Activated gamma-delta T cell treated with anti-CD3 and anti-CD28 coated beads, Interleukin-2, amount 50 U/mL, for 16 hours (primary cell): ENCODE results near the gene TSC22D1.

ENCODE experiments used
- DNase-seq: peaks from one replicate; pipeline ENCODE4 v3.0.0-alpha.2; 2020; ENCODE audit warnings: low read depth

TSC22D1 gene

DNA sequence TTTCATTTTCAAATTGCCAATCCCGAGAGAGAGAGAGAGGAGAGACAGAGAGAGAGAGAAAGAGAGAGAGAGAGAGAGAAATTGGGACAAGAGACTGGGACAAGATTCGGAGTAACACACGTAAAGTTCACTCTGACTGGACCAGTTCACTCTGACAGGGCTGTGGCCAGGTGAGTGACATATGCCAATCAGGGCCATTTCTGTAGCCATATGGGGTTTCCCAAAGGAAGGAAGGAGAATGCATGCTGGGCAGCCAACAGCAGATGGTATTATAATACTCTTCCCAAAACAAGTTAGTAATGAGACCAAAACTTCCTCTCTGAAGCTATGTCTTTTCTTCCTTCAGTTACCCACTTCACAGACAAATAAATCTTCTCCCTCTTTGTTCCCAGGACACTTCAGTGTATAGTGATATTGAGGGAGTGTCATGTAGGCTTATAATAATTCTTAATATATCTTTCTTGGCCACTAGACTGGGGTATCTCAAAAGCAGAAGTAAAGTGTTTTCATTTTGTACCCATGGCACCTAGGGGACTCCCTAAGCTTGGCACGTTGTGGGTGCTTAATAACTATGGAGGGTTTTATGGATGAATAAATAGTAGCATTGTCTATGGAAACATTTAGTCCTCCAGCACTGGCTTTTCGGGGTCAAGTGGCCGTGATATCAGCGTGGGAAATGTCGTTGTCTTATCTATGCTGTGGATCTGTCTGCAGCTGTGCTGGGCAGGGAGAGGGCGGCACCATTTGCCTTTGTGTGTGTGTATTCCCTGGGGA is 150.9 kb downstream of the TSC22D1 start:
- DNase-seq = no peak

DNA sequence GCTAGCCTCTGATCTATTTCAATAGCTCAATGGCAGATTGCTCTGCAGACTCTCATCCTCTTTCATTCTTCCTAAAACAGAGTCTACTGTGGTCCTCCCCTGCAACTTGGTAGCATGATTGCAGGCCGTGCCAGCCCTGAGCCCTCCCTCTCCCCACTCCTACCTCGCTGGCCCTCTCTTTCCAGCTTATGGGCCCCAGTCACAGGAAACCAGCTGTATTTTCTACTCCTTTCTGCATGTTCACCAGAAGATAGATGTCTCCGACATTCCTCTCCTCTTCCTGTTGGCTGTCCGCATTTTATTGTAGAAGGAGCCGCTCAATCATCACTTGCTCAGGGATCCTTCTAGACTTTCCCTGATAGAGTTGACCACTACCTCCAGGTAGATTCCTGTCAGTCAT is 152.3 kb downstream of the TSC22D1 start:
- DNase-seq = no peak

DNA sequence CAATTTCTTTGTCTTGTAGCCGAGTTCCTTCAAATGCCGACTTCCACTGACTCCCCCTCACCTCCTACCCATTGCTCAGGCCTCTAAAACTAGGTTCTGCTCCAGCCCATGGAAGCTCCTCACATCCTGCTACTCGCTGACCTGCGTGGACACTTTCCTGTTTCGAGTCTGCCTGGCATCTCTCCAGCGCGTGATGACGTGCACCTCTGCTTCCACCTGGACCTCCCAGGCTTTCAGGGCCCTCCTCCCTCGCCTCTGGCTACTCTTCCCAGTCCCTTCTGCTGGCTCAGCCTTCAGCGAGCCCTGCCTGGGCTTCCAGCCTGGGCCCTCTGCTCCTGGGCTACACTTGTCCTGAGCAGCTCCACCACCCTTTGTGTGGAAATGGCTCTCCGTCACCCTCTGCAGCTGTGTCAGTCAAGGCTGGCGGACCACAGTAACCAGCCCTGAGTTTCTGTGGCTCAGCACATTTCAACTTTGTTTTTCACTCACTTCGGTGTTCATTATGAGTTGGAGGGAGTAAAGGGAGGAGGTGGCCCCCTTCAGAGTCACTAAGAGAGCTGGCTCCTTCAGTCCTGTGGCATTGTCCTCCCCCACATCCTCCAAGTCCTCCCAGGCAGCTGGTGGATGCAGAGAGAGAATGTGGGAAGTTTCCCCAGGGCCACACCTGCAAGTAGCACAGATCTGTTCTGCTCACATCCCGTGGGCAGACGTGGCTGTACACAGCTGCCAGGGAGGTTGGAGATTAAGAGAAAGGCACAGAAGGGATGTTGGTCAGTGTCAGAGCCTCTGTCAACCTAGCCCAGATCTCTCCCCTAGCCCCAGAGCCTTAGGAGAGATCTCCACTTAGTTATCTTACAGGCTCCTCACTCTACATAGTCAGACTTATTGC is 153.1 kb downstream of the TSC22D1 start:
- no peak for DNase-seq

- DNase-seq = no peak
Observed at GRCh38 chr13:44421853-44422525, 154.1 kb downstream of the TSC22D1 start.

- no peak for DNase-seq
Observed at GRCh38 chr13:44420376-44421220, 155.5 kb downstream of the TSC22D1 start.

GRCh38 chr13:44417876-44418275 is 158.3 kb downstream of the TSC22D1 start:
- DNase-seq = no peak

- DNase-seq = no peak
Observed at GRCh38 chr13:44417446-44417845, 158.7 kb downstream of the TSC22D1 start.

DNA sequence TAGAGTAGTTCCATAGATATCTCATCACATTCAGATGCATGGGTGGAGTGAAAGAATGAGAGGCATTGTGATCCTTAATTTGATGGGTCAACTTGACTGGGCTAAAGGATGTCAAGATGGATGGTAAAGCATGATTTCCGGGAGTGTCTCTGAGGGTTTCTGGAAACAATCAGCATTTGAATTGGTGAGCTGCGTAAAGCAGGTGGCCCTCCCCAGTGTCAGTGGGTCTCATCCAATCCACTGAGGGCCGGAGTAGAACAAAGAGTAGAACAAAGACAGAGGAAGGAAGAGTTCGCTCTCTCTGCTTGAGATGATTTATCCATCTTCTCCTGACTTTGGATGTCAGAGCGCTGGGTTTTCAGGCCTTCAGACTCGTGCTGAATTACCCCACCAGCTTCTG is 159.4 kb downstream of the TSC22D1 start:
- DNase-seq = no peak

DNA sequence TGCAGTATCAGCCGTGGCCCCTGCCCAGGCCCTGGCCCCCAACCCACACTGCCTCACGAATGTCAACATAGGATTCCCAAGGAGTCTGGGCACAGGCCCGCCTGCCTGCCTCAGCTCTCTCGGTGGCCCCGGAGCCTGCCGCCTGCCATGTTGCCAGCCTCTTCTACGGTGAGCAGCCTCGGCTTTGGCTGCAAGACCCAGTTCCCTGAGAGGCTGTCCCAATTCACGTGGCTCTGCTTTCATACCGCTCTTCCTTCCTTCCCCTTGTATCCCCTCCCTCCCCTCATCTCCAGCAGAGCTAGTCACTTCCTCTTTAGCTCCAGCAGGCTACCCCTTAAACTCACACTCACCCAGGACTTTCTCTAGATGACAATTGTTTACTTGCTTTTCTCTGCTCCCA is 159.8 kb downstream of the TSC22D1 start:
- DNase-seq = no peak

- DNase-seq = no peak
Observed at GRCh38 chr13:44415815-44416214, 160.3 kb downstream of the TSC22D1 start.

DNA sequence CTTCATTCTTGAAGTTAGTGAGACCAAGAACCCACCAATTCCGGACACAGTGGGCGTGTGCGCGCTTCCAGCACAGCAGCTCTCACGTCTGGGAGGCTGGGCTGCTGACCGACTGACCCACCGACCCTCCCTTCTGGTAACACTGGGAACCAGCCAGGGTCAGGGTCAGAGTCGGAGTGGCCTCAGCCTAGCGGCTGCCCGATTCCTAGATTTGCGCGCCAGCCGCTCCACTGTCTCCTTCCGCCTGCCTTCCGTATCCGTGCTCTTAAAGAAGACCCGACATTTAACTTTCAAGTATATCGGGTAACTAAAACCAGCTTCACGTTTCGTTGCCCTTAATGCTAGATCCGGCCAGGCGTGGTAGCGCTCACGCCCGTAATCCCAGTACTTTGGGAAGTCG is 161.4 kb downstream of the TSC22D1 start:
- no peak for DNase-seq

DNA sequence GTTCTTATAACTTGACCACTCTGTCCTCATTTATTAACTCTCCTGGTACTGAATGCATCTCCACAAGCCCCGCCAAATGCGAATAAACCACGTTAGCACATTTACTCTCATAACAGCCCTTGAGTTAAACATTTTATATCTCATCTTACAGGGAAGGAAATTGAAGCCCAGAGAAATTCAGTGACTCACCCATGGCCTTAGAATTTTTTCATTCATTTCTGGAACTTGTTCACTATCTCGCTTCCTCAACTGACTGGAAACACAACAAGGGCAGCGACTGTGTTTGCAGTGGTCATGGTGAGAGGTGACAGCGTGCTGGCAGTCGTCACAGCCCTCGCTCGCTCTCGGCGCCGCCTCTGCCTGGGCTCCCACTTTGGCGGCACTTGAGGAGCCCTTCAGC is 163.0 kb downstream of the TSC22D1 start:
- DNase-seq = no peak

GRCh38 chr13:44412346-44412935 is 163.7 kb downstream of the TSC22D1 start:
- no peak for DNase-seq

DNA sequence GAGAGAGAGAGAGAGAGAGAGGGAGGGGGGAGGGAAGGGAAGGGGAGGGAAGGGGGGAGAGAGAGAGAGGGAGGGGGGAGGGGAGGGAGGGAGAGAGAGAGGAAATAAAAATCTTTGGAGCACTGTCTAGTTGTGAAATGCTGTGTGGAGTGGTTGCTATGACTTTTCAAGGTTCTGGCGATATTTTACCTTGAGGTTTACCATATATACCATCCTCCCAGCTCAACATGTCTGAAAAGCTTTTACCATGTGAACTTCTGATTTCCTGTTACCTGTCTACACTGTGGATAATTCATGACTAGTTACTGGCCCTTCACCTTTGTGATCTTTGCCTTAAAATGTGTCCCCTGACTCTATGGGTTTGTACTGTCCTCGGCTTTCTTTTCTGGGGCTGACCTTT is 164.3 kb downstream of the TSC22D1 start:
- DNase-seq = no peak

GRCh38 chr13:44410328-44410859 is 165.7 kb downstream of the TSC22D1 start:
- no peak for DNase-seq

DNA sequence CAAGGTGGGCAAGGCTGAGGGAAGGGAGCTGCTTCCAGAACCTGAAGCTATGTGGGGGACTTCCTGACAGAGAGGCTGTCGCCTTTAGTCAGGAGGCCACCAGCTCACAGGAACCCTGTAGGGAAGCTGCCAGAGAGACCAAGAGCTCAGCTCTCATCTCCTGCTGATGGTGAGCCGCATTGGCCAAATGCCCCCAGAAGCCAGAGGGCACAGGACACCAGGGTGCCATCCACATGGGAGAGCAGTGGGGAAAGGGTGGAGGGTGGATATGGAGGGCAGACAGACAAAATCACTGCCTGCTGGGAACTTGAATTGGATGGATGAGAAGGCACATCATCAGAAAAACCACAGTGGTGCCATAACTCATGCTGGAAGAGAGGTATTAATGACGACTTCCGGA is 166.5 kb downstream of the TSC22D1 start:
- DNase-seq = no peak

DNA sequence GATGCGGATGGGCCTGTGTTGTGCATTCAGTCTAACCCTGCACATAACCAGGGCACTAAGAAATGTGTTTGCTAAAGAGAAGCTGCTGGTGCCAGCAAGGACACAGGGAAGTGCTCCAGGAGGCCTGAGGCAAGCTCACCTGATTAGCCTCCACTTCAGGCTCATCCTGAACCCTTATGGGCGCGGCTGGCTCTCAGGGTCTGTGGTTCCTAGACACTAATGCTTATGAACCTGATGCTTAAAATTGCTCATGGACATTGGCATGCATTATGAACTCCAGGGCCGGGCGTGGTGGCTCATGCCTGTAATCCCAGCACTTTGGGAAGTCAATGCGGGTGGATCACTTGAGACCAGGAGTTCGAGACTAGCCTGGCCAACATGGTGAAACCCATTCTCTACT is 168.2 kb downstream of the TSC22D1 start:
- no peak for DNase-seq

DNA sequence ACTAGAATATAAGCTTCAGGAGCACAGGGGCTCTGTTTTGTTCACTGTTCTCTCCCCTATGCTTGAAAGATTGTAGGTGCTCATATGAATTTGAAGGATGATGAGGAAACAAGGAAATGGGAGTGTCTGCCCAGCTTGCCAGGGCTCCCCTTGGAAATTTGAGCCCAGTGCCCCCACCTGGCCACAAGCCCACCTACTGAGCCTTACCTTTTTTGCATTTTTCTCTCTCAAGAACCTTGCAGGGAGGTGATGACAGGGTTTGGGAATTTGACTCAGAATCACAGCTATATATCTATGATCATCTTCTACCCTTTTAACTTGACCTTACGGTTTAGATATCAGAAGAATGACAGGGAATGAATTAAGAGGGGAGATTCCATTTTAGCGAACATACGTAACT is 168.8 kb downstream of the TSC22D1 start:
- DNase-seq = no peak

GRCh38 chr13:44406617-44407016 is 169.5 kb downstream of the TSC22D1 start:
- no peak for DNase-seq

DNA sequence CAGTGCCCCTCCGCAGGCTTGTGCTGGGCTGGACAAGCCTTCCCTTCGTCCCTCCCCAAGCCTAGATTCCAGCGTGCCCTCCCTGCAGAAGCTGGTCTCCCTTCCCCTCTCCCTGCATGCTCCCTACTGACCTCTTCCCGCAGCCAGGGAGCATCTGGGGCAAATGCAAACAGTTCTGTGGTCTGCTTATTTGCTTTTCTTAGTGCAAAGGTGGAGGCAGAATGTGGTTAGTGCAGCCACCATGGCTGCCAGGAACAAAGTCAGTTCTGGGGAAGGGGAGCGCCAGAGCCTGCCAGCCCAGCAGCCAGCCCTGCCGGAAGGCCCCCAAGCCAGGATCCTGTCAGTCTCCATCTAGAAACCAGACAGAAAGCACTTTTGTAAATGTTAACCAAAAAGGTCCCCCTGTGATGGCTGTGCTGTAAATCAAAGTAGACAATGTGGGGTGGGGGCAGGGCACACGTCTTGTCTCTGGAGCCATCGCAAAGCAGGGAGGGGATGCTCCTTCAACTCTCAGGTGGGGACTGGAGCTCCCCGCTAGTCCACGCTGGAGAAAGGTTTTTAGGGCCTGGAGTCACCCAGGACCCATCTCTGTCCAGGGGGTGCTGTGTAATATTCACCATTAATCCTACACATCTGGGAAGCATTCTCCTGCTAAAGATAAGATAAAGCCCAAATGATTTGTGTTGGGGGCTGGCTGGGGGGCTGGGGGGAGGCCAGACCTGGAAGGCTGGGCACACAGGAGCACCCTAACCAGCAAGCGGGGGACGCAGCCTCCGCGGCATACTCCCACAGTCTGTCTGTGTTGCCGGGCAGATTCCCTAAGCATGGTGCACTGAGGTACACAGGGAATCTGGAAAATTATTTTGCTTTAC is 171.6 kb downstream of the TSC22D1 start:
- DNase-seq = no peak
